ENCODE measurements around the gene FAM161B.
A peak's percentile ranks its signal among the peaks of the same experiment; 100 is the strongest.
"Not testable (repeated sequence)": the region's sequence is repeated elsewhere in the genome, so short reads cannot be mapped to it uniquely, and the experiment has no call there.

Gene FAM161B

GRCh38 chr14:73943083-73943482, 6.8 kb downstream of the FAM161B start:
- no peak for DNase-seq

- DNase-seq = no peak
Observed at GRCh38 chr14:73942180-73942579, 7.7 kb downstream of the FAM161B start.

GRCh38 chr14:73937012-73937411, 12.9 kb downstream of the FAM161B start:
- no peak for DNase-seq

GRCh38 chr14:73936548-73936947, 13.3 kb downstream of the FAM161B start:
- DNase-seq = no peak

GRCh38 chr14:73935666-73936065, 14.2 kb downstream of the FAM161B start:
- DNase-seq = no peak

GRCh38 chr14:73924337-73924736, 25.6 kb downstream of the FAM161B start:
- no peak for DNase-seq

- DNase-seq = not testable (repeated sequence)
Observed at GRCh38 chr14:73919457-73919856, 30.4 kb downstream of the FAM161B start.

- DNase-seq = no peak
Observed at GRCh38 chr14:73916324-73916723, 33.6 kb downstream of the FAM161B start.

- DNase-seq = no peak
Observed at GRCh38 chr14:73913256-73913655, 36.6 kb downstream of the FAM161B start.

- DNase-seq = no peak
Observed at GRCh38 chr14:73909681-73910080, 40.2 kb downstream of the FAM161B start.

GRCh38 chr14:73903028-73903427, 46.9 kb downstream of the FAM161B start:
- no peak for DNase-seq

GRCh38 chr14:73896521-73896920, 53.4 kb downstream of the FAM161B start:
- no peak for DNase-seq

GRCh38 chr14:73895939-73896338, 54.0 kb downstream of the FAM161B start:
- no peak for DNase-seq

- DNase-seq = not testable (repeated sequence)
Observed at GRCh38 chr14:73894180-73894687, 55.7 kb downstream of the FAM161B start.

- DNase-seq = no peak
Observed at GRCh38 chr14:73889376-73889775, 60.5 kb downstream of the FAM161B start.

- no peak for DNase-seq
Observed at GRCh38 chr14:73888971-73889370, 60.9 kb downstream of the FAM161B start.

GRCh38 chr14:73888460-73888725, 61.5 kb downstream of the FAM161B start:
- no peak for DNase-seq

GRCh38 chr14:73887694-73888459, 62.0 kb downstream of the FAM161B start:
- DNase-seq = no peak

- DNase-seq = no peak
Observed at GRCh38 chr14:73887318-73887616, 62.6 kb downstream of the FAM161B start.

GRCh38 chr14:73886449-73887317, 63.2 kb downstream of the FAM161B start, which contains the start of gene ZNF410:
TSS of gene ZNF410 (plus strand) at chr14:73886859. CDS start at chr14:73892176, 5,317 bp downstream.
- peak; percentile 91 for DNase-seq

GRCh38 chr14:73884438-73885190, 65.3 kb downstream of the FAM161B start:
- no peak for DNase-seq
